ENCODE results near the gene FMNL2. TPM values are rescaled to one million over a fixed set of nuclear protein-coding genes. Genes with fewer than 3 reads are reported as not detected.

The FMNL2 gene
- total RNA-seq, 1 donor from 2014 or later = 108 TPM

- H3K27ac Mint-ChIP-seq = peak overlapping the region; percentile 72
- no peak overlapping the region for H3K4me3 Mint-ChIP-seq (ENCODE audit: low read depth)
- TF ChIP-seq CTCF (IDR thresholded peaks at IDR 0.05; ENCODE audit: unreplicated experiment) = no peak
- no peaks in the 10 kb centered on the region for H3K9me3 Mint-ChIP-seq (ENCODE audit: low read depth)
- no peaks in the 10 kb centered on the region for H3K27me3 Mint-ChIP-seq
- DNase-seq (ENCODE audit: low spot score, unreplicated experiment) = no peak
- H3K36me3 Mint-ChIP-seq (ENCODE audit: insufficient read depth) = peaks cover 8% of the 10 kb centered on the region
- H3K4me1 Mint-ChIP-seq (ENCODE audit: low read depth) = peaks cover 17% of the 10 kb centered on the region
Measured at GRCh38 chr2:152600051-152600657, 265.2 kb downstream of the FMNL2 start.

- no peak for DNase-seq (ENCODE audit: low spot score, unreplicated experiment)
- no peaks in the 10 kb centered on the region for H3K9me3 Mint-ChIP-seq (ENCODE audit: low read depth)
- H3K36me3 Mint-ChIP-seq (ENCODE audit: insufficient read depth) = peaks cover 8% of the 10 kb centered on the region
- no peak overlapping the region for H3K4me3 Mint-ChIP-seq (ENCODE audit: low read depth)
- TF ChIP-seq CTCF (IDR thresholded peaks at IDR 0.05; ENCODE audit: unreplicated experiment) = no peak
- peaks cover 17% of the 10 kb centered on the region for H3K4me1 Mint-ChIP-seq (ENCODE audit: low read depth)
- no peak overlapping the region for H3K27ac Mint-ChIP-seq
- H3K27me3 Mint-ChIP-seq = no peaks in the 10 kb centered on the region
Measured at GRCh38 chr2:152600697-152601096, 265.7 kb downstream of the FMNL2 start.

GRCh38 chr2:152602750-152603149 lies 267.8 kb downstream of the FMNL2 start:
- DNase-seq (ENCODE audit: low spot score, unreplicated experiment) = no peak
- peak overlapping the region; percentile 31 for H3K27ac Mint-ChIP-seq
- H3K27me3 Mint-ChIP-seq = no peaks in the 10 kb centered on the region
- peaks cover 5% of the 10 kb centered on the region for H3K36me3 Mint-ChIP-seq (ENCODE audit: insufficient read depth)
- peaks cover 17% of the 10 kb centered on the region for H3K4me1 Mint-ChIP-seq (ENCODE audit: low read depth)
- no peaks in the 10 kb centered on the region for H3K9me3 Mint-ChIP-seq (ENCODE audit: low read depth)
- H3K4me3 Mint-ChIP-seq (ENCODE audit: low read depth) = no peak overlapping the region
- TF ChIP-seq CTCF (IDR thresholded peaks at IDR 0.05; ENCODE audit: unreplicated experiment) = no peak

- no peak overlapping the region for H3K4me3 Mint-ChIP-seq (ENCODE audit: low read depth)
- H3K27me3 Mint-ChIP-seq = no peaks in the 10 kb centered on the region
- H3K9me3 Mint-ChIP-seq (ENCODE audit: low read depth) = no peaks in the 10 kb centered on the region
- peaks cover 17% of the 10 kb centered on the region for H3K4me1 Mint-ChIP-seq (ENCODE audit: low read depth)
- peaks cover 5% of the 10 kb centered on the region for H3K36me3 Mint-ChIP-seq (ENCODE audit: insufficient read depth)
- DNase-seq (ENCODE audit: low spot score, unreplicated experiment) = no peak
- no peak for TF ChIP-seq CTCF (IDR thresholded peaks at IDR 0.05; ENCODE audit: unreplicated experiment)
- no peak overlapping the region for H3K27ac Mint-ChIP-seq
Measured at GRCh38 chr2:152603166-152603565, 268.2 kb downstream of the FMNL2 start.

GRCh38 chr2:152606081-152606480 lies 271.1 kb downstream of the FMNL2 start:
- Mint-ChIP-seq H3K9me3 (ENCODE audit: low read depth) (no peaks in the 10 kb centered on the region), H3K4me1 (ENCODE audit: low read depth) (peaks cover 5% of the 10 kb centered on the region), H3K4me3 (ENCODE audit: low read depth) (no peak overlapping the region), H3K27ac (no peak overlapping the region), H3K36me3 (ENCODE audit: insufficient read depth) (peaks cover 8% of the 10 kb centered on the region), H3K27me3 (no peaks in the 10 kb centered on the region)
- no peak for DNase-seq (ENCODE audit: low spot score, unreplicated experiment)
- TF ChIP-seq CTCF (IDR thresholded peaks at IDR 0.05; ENCODE audit: unreplicated experiment) = no peak
